Fibroblast of peridontal ligament (primary cell): ENCODE results near the gene ANKIB1.
"Not testable (repeated sequence)": the region's sequence is repeated elsewhere in the genome, so short reads cannot be mapped to it uniquely, and the experiment has no call there.

ENCODE experiments used
- DNase-seq: peaks from one replicate; pipeline ENCODE4 v3.0.0-alpha.2; 2010; ENCODE audit errors: extremely low read depth

The ANKIB1 gene

GRCh38 chr7:92402920-92403759, 157.4 kb downstream of the ANKIB1 start:
- DNase-seq = peak; percentile 53

DNA sequence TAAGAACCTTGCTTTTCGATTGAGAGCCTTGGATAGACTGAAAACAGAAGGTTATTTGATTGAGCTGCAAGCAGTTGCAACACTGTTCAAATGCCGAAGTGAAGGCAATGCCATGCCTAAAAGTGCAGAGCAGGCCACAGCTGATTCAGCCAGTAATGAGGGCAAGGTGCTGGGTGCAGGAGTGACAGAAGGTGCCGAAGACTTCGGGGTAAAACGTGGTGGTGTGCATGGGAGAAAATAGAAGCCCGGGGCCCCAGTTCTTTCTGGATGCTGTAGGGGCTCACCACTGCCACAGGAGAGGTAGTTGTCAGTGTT, 157.9 kb downstream of the ANKIB1 start:
- no peak for DNase-seq

- DNase-seq = no peak
Measured at GRCh38 chr7:92404170-92404614, 158.4 kb downstream of the ANKIB1 start.

DNA sequence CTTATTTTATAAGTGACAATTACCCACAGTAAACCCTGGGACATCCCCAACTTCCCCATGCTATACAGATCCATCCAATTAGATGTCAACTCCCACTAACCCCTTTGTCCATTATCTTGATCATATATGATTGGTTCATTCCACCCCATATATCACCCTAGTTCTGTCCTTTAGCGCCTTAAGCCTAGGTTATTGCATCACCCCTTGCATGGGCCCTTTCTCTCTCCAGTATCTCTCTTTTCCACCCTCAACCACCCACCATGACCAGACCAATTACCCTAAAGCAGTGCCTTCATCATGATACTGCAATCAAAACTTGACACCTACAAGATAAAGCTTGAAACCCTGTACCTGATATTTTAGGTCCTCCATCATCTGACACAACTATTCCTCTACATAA, 163.6 kb downstream of the ANKIB1 start:
- no peak for DNase-seq

DNA sequence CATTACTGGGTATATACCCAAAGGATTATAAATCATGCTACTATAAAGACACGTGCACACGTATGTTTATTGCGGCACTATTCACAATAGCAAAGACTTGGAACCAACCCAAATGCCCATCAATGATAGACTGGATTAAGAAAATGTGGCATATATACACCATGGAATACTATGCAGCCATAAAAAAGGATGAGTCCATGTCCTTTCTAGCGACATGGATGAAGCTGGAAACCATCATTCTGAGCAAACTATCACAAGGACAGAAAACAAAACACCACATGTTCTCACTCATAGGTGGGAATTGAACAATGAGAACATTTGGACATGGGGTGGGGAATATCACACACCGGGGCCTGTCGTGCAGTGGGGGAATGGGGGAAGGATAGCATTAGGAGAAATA, 164.4 kb downstream of the ANKIB1 start:
- not testable (repeated sequence) for DNase-seq

GRCh38 chr7:92412745-92413144, 167.0 kb downstream of the ANKIB1 start:
- DNase-seq = no peak

DNA sequence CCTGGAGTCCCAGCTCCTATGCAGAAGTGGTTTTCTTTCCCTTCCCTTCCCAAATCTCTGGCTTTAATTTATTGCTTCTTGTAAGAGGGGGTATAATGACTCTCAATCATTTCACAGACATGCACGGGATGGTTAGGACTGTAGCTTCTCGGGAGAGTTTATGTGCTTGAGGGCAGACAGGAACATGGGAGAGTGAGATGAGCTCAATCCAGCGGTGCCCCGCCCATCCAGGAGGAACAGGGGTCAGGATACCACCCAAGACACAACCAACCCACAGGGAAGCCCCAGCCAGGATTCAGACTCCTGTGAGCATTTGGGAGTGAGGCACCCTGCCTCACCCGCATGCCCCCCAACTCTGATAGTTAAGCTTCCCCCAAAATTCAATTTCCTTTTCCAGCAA, 167.8 kb downstream of the ANKIB1 start:
- no peak for DNase-seq

DNA sequence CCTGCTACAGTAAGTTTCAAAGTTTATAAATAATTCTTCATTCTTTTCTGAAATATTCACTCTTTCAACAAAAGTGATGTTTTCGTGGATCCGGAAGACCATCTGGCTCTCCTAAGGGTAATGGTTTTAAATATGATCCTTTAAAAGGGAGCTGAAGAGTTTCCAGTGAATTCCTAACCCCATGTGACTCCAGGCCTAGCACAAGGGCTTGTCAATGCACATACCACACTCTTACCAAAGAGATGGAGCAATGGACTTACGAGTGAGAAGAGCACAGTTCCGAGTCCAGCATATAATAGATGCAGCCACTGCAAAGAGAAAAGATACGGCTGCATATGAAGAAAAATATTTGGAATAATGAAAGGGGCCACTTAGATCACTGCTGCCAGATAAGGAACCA, 169.5 kb downstream of the ANKIB1 start:
- peak; percentile 88 for DNase-seq

- no peak for DNase-seq
Measured at GRCh38 chr7:92417913-92418312, 172.1 kb downstream of the ANKIB1 start.

DNA sequence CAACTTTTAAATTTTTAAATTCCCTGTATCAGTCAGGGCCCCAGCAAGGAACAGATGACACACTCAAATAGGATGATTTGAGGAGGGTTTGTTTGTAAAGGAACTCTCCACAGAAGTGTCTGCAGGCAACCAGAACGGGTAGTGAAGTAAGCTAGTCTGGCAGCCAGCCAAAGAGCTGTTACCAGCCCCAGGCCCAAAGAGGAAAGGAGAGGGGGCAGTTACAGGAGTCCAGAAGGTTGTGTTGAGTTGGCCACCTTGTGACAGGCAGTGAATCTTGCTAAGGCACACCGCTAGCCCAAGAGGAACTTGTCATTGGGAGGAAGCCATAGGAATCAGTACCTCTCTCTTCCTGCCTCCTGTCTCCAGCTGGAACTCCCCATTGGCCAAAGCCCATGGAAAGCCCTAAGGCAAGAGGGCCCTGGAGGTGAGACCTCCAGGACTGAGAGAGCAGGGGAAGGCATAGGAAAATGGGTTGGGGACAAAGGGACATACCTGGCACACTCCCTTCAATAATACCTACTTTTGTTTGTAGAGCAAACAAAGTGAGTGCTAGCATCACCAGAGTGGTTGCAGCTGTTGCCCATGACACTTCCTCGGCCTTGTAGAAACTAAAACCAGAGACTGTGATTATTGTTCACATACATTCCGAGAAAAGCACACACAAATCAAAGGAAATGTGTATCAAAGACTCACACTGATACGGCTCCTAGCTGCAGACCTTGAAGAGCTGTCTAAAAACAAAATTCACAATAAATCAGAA, 176.1 kb downstream of the ANKIB1 start:
- DNase-seq = no peak

- no peak for DNase-seq
Measured at GRCh38 chr7:92422926-92423325, 177.2 kb downstream of the ANKIB1 start.

DNA sequence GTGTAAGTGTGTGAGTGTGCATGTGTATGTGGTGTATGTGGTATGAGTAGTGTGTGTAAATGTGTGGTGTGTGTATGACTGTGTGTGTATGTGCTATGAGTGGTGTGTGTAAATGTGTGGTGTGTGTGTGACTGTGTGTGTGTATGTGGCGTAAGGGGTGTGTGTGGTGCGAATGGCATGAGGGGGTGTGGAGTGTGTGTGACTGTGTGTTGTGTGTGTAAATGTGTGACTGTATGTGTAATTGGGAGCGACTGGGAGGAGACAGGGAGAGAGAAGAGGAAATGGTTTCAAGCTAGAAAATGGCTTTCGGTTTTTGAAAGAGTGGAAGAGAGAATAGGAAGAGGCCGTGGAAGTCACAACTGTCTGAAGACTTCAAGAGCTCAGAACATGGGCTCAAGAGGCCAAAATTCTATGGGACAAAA, 177.9 kb downstream of the ANKIB1 start:
- no peak for DNase-seq

- no peak for DNase-seq
Measured at GRCh38 chr7:92425311-92425947, 179.7 kb downstream of the ANKIB1 start.

GRCh38 chr7:92427193-92427592, 181.4 kb downstream of the ANKIB1 start:
- no peak for DNase-seq

DNA sequence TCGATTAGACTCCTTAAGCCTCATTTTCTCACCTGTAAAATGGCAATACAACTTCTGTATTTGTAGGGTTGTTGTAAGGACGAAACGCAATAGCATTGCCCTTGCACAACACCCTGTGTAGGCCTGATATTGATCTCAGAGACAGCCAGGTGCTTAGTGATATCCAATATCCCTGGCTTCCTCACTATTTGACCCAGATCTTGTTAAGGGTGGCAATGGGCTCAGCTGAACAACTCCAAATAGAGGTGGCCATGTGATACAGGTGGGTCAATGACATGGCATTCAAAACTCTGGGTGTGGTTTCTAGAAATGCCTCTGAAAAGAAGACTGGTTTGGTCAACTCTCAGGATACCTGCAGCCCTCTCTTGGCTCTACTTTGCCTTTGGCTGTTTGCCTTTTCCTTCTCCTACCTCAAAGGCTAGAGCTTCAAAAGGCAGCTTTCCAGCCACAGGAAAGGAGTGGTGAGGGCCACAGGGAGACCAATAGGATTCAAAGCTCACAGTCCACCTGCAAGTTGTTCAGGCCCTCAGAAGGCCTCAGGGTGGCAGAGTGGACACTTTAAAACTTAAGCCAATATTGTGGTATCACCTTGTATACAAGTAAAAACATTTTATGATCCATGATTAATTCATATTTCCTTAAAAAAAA, 186.6 kb downstream of the ANKIB1 start:
- DNase-seq = no peak

DNA sequence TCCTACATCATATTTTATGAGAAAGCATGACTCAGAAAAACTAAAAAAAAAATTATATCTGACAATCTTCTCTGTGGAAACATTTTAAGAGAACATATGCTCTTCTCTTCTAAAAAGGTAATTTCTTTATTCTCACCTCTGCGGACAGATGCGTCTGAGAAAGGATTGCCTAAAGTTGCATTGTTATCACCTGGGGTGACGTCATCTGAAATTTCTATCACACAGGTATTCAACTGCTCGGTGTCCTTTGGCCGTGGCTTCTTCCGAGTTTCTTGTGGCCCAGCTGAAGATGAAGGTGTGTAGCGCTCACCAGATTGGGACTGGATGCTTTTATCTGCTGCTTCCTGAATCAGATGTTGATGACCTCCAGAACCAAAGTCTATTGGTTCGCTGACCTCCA, 187.2 kb downstream of the ANKIB1 start:
- no peak for DNase-seq

- no peak for DNase-seq
Measured at GRCh38 chr7:92435542-92435941, 189.8 kb downstream of the ANKIB1 start.

GRCh38 chr7:92436612-92437445, 191.1 kb downstream of the ANKIB1 start:
- DNase-seq = no peak

- DNase-seq = no peak
Measured at GRCh38 chr7:92437956-92438491, 192.2 kb downstream of the ANKIB1 start.

- not testable (repeated sequence) for DNase-seq
Measured at GRCh38 chr7:92442720-92443119, 196.9 kb downstream of the ANKIB1 start.

DNA sequence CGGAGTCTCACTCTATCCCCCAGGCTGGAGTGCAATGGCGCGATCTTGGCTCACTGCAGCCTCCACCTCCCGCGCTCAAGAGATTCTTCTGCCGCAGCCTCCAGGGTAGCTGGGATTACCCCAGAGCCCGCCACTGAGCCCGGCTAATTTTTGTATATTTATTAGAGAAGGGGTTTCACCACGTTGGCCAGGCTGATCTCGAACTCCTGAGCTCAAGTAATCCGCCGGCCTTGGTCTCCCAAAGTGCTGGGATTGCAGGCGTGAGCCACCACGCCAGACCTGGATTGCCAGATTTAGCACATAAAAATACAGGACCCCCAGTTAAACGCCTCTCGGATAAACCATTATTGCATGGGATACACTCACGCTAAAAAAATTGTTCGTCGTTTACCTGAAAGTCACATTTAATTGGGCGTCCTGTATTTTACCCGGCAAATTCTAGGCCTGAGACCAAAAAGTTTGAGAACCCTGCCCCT, 201.1 kb downstream of the ANKIB1 start:
- DNase-seq = no peak
